GM12873 (cell line): ENCODE data around the gene AOPEP.

Experiments used
- TF ChIP-seq, protein P1 (sequence below): IDR thresholded peaks from 2 replicates; pipeline ENCODE4 v1.5.1; 2012; ENCODE audit warnings: low read depth, mild to moderate bottlenecking, moderate library complexity, low read length, control low read depth; ENCODE audit not compliant: insufficient read depth; ENCODE audit errors: missing control alignments

The AOPEP gene

GRCh38 chr9:95100071-95100627, 373.6 kb downstream of the AOPEP start:
- TF ChIP-seq, protein P1, sequence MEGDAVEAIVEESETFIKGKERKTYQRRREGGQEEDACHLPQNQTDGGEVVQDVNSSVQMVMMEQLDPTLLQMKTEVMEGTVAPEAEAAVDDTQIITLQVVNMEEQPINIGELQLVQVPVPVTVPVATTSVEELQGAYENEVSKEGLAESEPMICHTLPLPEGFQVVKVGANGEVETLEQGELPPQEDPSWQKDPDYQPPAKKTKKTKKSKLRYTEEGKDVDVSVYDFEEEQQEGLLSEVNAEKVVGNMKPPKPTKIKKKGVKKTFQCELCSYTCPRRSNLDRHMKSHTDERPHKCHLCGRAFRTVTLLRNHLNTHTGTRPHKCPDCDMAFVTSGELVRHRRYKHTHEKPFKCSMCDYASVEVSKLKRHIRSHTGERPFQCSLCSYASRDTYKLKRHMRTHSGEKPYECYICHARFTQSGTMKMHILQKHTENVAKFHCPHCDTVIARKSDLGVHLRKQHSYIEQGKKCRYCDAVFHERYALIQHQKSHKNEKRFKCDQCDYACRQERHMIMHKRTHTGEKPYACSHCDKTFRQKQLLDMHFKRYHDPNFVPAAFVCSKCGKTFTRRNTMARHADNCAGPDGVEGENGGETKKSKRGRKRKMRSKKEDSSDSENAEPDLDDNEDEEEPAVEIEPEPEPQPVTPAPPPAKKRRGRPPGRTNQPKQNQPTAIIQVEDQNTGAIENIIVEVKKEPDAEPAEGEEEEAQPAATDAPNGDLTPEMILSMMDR, result no peak

DNA sequence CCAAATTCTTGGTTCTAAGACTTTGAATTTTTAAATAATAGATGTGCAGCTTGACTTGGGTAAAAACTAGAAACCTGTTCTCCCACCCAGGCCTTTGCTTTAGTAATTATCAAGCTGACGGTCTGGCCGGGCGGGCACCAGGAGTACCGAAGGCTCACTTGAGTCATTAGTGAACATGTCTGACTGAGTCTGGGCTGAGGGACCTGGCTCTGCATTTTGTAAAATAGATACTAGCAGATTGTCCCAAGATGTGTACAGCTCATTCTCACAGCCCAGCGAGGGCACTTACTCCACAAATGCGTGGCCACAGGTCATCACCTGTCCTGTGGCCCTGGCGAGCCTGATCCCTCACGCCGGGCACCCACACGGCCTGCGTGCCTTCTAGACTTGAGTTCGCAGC, 374.8 kb downstream of the AOPEP start:
- TF ChIP-seq, protein P1, result no peak

DNA sequence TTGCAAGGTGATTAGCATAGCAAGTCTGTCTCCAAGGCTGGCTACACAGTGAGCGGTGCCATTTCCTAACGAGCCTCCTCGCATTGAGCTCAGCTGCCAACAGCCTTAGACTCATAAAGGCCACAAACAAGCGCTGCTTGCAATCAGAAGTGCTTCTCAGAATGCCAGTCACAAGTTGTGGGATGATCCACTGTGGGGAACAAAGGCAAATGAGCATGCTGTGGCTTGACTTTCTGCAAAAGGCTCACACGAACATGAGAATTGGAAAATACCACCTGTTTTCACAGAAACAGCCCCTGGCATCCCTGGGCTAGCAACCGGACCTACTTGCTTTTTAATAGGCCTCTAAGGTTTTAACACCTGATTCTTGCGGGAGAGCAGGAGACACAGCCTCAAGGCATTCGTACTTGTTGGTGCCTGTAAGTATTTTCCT, 375.5 kb downstream of the AOPEP start:
- TF ChIP-seq, protein P1, result no peak

GRCh38 chr9:95102572-95102971, 376.1 kb downstream of the AOPEP start:
- TF ChIP-seq, protein P1, result no peak

GRCh38 chr9:95103281-95103771, 376.8 kb downstream of the AOPEP start:
- TF ChIP-seq, protein P1, result no peak

GRCh38 chr9:95103871-95104580, 377.5 kb downstream of the AOPEP start:
- TF ChIP-seq, protein P1, result no peak

DNA sequence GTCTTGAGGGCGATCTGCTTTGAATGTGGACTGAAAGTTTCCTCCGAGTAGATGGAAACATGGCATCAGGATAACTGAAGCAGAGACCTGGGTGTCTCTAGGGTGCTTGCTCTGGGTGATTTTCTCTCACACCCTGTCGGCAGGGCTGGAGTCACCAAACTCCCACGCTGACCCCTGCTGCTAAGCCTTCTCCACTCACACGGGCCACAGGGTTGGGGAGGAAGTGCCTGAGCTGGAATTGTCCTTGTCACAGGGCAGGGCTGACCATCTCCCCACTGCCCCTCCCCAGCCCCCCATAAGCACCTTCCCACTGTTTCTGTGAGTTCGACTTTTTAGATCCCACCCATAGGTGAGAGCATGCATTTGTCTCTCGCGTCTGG, 378.1 kb downstream of the AOPEP start:
- TF ChIP-seq, protein P1, result no peak
